GM13976 (cell line): ENCODE results near the gene IFNK.

Experiments used
- DNase-seq: peaks from one replicate; pipeline ENCODE4 v3.0.0; 2012; ENCODE audit warnings: low spot score
- in situ Hi-C: fragments of 300-500 bp; cut with MboI; formaldehyde crosslinking; loops from one replicate; pipeline ENCODE4 v1.12.0; 2022; ENCODE audit warnings: low sequenced_read_pairs, mixed read lengths, inconsistent platforms; ENCODE audit not compliant: unreplicated experiment
- TF ChIP-seq, protein P1 (sequence below): IDR thresholded peaks from 2 replicates; pipeline ENCODE4 v1.5.1; 2012; ENCODE audit warnings: borderline replicate concordance, mild to moderate bottlenecking; ENCODE audit not compliant: insufficient read depth; ENCODE audit errors: extremely low read depth, missing control alignments, control extremely low read depth

The IFNK gene

DNA sequence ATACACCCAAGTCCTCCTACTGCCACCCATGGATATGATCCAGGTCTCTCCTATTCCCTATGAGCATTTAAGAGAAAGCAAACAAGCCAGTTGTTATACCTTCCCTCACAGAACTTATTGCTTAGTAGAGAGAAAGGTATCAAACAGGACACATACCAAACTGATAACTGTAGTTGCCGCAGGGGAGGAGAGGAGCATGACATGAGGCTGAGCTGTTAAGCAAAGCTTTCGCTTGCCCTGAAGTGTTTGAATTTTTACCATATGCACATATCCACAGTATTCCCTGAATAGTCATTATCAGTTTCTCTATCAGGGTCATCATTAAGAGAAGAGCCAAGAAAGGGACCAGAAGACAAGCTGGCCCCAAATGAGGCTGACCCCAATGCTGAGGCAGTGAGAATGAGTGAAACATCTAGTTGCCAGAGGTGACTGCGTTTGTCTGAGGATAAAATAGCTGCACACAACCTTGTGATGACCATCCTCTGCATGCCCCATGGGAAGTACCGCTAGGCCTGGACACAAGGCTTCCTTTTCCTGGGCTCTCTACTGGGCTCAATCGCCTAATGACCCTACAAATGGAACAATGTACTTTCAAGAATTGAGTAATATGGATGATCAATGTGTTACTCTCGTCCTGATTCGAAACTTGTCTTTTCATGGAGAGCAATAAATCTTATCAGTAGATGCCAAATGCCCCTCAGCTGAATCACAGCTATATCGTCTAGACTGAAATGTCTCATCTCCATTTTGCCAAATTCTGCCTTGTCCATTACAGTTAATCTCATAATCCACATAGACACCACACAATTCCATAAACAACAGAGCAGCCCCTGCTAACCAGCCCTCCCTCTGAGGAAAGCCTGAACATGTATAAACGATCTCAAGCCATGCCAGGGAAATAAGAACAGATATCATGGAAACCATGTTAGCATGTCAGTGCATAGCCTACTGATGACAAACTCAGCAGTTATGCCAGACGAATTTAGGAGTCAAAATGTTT is 4.3 kb upstream of the IFNK start:
- TF ChIP-seq, protein P1, sequence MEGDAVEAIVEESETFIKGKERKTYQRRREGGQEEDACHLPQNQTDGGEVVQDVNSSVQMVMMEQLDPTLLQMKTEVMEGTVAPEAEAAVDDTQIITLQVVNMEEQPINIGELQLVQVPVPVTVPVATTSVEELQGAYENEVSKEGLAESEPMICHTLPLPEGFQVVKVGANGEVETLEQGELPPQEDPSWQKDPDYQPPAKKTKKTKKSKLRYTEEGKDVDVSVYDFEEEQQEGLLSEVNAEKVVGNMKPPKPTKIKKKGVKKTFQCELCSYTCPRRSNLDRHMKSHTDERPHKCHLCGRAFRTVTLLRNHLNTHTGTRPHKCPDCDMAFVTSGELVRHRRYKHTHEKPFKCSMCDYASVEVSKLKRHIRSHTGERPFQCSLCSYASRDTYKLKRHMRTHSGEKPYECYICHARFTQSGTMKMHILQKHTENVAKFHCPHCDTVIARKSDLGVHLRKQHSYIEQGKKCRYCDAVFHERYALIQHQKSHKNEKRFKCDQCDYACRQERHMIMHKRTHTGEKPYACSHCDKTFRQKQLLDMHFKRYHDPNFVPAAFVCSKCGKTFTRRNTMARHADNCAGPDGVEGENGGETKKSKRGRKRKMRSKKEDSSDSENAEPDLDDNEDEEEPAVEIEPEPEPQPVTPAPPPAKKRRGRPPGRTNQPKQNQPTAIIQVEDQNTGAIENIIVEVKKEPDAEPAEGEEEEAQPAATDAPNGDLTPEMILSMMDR: no peak
- in situ Hi-C loops: no loop called here
- DNase-seq: no peak

DNA sequence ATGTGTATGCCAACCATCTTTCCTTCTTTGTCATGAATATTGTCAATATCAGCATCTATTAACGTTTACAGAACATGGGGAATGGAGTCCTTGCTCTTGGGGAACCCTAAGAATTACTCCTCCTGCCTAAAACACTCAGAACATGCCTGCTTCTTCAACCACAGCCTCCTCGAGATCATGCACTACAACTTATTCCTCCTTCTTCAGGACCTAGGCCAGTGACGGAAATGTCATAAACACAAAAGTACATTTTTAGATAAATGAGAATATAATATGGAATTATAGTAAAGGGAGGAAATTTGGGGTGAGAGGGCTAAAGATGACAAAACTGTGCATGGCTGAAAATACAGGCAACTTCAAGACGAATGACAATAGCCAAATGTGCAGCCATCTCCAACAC is 3.1 kb upstream of the IFNK start:
- in situ Hi-C loops: no loop called here
- TF ChIP-seq, protein P1: no peak

DNA sequence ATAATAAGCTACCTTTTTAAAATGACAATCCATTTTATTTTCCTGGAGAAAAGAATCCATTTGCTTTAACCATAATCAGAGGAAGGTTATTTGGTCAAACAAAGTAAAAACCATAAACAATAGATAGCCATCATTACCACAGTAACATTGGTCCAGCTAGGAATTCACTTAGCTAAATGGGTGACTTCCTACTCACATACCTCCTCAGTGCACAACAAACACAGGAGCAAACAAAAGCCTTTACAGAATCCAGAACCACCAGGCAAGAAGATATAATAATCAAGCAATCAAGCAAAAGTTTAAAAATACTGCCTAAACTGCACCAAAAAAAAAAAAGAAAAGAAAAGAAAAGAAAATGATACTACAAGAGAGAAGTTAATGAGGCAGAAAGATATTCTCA is 949 bp upstream of the IFNK start:
- DNase-seq: no peak
- TF ChIP-seq, protein P1: no peak
- in situ Hi-C loops: no loop called here

More for the DNA sequence above, 3.1 kb upstream of the IFNK start:
- DNase-seq: no peak

DNA sequence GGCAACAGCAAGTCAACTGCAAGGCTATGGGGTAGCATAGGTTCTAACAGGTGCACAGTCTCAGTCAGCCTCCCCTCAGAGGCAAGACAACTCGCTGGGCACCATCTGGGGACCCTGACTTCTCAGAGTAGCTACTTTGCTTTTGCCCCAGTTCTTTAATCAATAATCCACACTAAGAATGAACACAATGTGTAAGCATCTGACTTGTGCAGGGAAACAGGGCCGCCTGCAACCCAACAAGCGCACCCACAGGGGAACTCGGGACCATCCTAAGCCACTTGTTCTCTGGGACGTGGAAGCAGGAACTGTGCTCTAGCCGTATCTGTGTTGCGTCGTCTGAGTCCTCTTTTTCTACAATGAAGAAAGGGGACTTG is 3.6 kb downstream of the IFNK start:
- TF ChIP-seq, protein P1: no peak
- no peak for DNase-seq
- in situ Hi-C loops: loop anchor here (5.0 kb wide), 1 partner anchor 180 kb away; no protein-coding TSS in a partner anchor

DNA sequence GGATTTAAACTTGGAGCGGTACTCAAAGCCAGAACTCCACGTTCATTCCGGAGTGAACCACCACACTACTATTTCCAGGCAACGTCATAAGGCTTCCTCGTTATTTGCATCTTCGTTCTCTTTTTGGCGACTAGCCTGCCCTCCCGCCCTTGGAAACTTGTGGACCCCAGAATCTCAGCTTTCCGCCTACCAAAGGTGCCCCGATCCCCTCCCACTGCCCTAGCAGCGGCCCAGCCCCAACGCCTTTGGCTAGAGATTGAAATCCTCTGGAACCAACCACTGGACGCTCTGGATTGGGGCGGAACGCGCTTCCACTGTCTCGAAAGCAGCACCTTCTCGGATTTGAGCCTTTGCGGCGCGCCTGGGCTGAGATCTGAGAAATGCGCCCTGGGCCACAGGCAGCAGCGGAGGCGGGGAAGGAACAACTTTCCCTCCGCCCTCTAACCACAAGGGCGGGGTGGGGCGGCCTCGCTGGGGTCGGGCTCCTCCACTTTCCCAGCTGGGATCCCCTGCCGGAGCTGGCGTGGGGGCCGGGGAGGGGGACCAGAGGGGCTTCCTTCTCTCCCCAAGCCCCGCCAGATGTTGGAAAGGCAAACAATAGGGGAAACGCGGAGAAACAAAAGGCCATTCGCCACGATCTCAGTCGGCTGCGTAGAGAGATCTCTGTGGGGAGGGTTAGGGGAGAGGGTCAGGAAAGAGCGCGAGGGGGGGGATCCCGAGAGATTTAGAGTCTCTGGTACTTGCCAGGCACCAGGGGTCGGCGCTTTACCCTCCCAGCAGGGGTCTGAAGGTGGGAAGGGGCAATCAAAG is 4.2 kb downstream of the IFNK start:
- TF ChIP-seq, protein P1: no peak
- DNase-seq: peak; percentile 54
- in situ Hi-C loops: loop anchor here (5.0 kb wide), 1 partner anchor 181 kb away; no protein-coding TSS in a partner anchor

DNA sequence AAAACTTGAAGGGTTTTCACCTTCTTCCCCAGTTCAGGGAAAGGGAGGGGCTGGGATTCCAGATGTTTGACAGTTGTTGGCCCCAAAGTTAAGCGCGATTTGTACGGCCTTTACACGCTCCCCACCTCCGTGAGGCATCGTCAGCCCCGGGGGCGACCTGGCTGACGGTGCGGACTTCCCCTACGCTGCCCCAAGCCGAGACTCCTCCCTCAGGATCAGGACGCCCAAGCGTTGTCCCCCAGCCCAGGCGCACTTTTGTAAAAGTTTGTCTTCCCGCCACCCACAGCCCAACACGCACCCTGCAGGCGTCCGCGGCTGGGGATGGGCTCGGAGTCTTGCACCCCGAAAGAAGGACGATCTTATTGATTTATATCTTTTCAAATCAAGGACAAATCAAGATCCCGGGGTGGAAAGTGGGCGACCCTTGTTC is 4.8 kb downstream of the IFNK start:
- in situ Hi-C loops: loop anchor here (5.0 kb wide), 1 partner anchor 182 kb away; no protein-coding TSS in a partner anchor
- DNase-seq: peak; percentile 77
- TF ChIP-seq, protein P1: no peak
